Inflammatory macrophage treated with lipopolysaccharide for 1 hour (primary cell): ENCODE data around the gene ARGLU1.

Experiments
- DNase-seq, 2 donors: peaks; one replicate each; pipeline ENCODE4 v3.0.0-alpha.2; 2020 to 2022

ARGLU1 gene

GRCh38 chr13:106522898-106523525, 44.9 kb downstream of the ARGLU1 start:
- no peak for DNase-seq

- no peak for DNase-seq
Observed at GRCh38 chr13:106522112-106522705, 45.7 kb downstream of the ARGLU1 start.

GRCh38 chr13:106521095-106521799, 46.7 kb downstream of the ARGLU1 start:
- no peak for DNase-seq

GRCh38 chr13:106520251-106521054, 47.5 kb downstream of the ARGLU1 start:
- no peak for DNase-seq

- no peak for DNase-seq
Observed at GRCh38 chr13:106518512-106518911, 49.4 kb downstream of the ARGLU1 start.

GRCh38 chr13:106517109-106517847, 50.7 kb downstream of the ARGLU1 start:
- no peak for DNase-seq

- no peak for DNase-seq
Observed at GRCh38 chr13:106515635-106516254, 52.2 kb downstream of the ARGLU1 start.

- no peak for DNase-seq
Observed at GRCh38 chr13:106514928-106515634, 52.9 kb downstream of the ARGLU1 start.

- DNase-seq = no peak
Observed at GRCh38 chr13:106513025-106513983, 54.6 kb downstream of the ARGLU1 start.

- peak; percentile 0 to 27 for DNase-seq
Observed at GRCh38 chr13:106507560-106508274, 60.2 kb downstream of the ARGLU1 start.

GRCh38 chr13:106506286-106506685, 61.7 kb downstream of the ARGLU1 start:
- DNase-seq = no peak

GRCh38 chr13:106505732-106506131, 62.2 kb downstream of the ARGLU1 start:
- no peak for DNase-seq

- DNase-seq = no peak
Observed at GRCh38 chr13:106505295-106505694, 62.6 kb downstream of the ARGLU1 start.

GRCh38 chr13:106503730-106504453, 64.0 kb downstream of the ARGLU1 start:
- no peak for DNase-seq

- DNase-seq = no peak
Observed at GRCh38 chr13:106503272-106503671, 64.7 kb downstream of the ARGLU1 start.

GRCh38 chr13:106500445-106500844, 67.5 kb downstream of the ARGLU1 start:
- no peak for DNase-seq

GRCh38 chr13:106499896-106500295, 68.0 kb downstream of the ARGLU1 start:
- DNase-seq = no peak

GRCh38 chr13:106499113-106499512, 68.8 kb downstream of the ARGLU1 start:
- no peak for DNase-seq

GRCh38 chr13:106498571-106498970, 69.4 kb downstream of the ARGLU1 start:
- DNase-seq = no peak
